Embryonic facial prominence (tissue), 1 donor: Measurements from ENCODE around the gene PTCH2.
"Not testable (repeated sequence)": the region's sequence is repeated elsewhere in the genome, so short reads cannot be mapped to it uniquely, and the experiment has no call there.

Source experiments
- DNase-seq: peaks from one replicate; pipeline ENCODE4 v3.0.0-alpha.2; 2016; ENCODE audit errors: extremely low spot score

Gene PTCH2

DNA sequence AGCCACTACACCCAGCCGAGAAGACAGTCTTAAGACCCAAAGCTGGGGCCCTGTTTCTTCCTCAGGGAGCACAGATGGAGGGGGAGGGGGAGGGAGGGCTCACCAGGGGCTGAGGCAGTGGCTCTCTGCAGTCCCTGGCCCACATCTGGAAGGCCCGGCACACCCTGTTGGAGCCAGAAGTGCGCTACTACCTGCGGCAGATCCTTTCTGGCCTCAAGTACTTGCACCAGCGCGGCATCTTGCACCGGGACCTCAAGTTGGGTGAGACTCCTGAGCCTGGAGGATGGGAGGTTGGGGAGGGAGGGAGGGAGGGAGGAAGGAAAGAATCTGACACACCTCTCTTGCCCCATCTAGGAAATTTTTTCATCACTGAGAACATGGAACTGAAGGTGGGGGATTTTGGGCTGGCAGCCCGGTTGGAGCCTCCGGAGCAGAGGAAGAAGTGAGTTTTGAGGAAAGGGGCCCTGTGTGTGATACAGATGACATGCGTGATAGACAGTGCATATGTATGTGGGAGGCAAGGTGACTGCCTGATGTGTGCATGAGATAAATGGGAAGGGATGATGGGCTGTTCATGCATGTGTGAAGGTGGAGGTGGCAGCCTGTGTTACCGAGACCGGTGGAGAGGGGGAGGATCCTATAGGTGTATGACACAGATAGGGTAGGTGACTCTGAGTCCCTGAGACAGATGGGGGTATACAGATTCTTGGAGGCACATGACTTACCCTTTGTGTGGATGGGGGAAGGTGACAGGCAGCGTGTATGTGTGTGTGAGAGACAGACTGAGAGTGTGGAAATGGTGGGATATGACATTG, 41.4 kb downstream of the PTCH2 start:
- DNase-seq = no peak

DNA sequence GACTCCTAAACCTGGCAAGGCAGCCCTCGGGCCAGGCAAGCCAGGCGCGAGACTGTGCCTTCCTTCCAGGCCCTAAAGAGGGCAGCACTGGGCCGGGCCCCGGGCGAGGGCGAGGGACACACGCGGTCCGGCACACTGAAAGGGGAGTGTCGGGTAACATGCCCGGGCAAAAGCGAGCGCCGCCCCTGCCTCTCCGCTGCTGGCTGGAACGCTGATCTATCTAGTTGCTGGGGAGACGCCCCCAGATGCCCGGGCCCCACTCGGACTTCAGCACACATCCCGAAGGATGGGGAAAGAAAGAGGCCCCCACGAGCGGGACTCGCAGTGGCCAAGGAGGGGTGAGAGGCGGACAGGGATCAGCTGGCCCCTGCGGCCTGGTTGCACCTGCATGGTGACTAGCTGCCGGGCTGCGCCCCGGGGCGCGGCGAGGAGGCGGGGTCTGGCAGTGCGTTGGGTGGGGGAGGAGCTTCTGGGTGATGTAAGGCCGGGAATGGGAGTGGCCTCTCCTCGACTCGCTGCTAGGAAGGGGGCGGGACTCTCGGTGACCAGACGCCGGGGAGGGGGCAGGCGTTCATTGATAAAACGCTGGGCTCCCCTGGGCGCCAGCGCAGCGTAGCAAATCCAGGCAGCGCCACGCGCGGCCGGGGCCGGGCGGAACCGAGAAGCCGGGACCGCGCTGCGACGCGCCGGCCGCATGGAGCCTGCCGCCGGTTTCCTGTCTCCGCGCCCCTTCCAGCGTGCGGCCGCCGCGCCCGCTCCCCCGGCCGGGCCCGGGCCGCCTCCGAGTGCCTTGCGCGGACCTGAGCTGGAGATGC, 43.1 kb downstream of the PTCH2 start, which contains the start of gene PLK3:
Gene PLK3, plus strand, starts transcription at position 608 of the 815 bp plus-strand sequence. Its CDS starts 87 bp downstream, at position 695.
- DNase-seq = peak; percentile 97

- no peak for DNase-seq
Measured at GRCh38 chr1:44798481-44799365, 44.3 kb downstream of the PTCH2 start.

- DNase-seq = not testable (repeated sequence)
Measured at GRCh38 chr1:44797886-44798285, 45.2 kb downstream of the PTCH2 start.

DNA sequence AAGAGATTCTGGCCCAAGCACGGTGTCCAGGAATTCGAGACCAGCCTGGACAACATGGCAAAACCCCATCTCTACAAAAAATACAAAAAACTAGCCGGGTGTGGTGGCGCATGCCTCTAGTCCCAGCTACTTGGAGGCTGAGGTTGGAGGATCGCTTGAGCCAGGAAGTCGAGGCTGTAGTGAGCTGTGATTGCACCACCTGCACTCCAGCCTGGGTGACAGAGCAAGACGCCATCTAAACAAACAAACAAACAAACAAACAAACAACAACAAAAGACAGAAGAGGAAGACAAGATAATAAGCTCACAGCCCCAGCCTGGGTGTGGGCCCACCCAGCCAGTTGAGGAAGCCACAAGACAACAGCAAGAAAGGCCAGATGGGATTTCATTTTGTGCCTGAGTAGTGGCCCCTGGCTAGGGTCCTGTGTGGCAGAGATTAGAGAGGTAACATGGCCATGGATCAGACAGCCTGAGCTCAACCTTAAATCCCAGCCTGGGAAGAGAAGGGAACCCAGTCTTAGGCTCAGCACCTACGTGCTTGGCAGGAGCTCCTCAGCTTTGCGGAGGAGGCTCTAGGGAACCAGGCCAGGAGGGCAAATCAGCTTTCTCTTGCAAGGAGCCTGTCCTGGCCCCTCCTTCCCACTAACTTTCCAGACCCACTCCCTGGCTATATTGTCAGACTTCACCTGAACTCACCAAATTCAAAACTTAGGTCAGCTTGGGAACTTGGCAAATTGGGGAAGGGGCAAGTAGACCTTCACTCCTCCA, 50.1 kb downstream of the PTCH2 start:
- no peak for DNase-seq

- no peak for DNase-seq
Measured at GRCh38 chr1:44790968-44791801, 51.9 kb downstream of the PTCH2 start.

DNA sequence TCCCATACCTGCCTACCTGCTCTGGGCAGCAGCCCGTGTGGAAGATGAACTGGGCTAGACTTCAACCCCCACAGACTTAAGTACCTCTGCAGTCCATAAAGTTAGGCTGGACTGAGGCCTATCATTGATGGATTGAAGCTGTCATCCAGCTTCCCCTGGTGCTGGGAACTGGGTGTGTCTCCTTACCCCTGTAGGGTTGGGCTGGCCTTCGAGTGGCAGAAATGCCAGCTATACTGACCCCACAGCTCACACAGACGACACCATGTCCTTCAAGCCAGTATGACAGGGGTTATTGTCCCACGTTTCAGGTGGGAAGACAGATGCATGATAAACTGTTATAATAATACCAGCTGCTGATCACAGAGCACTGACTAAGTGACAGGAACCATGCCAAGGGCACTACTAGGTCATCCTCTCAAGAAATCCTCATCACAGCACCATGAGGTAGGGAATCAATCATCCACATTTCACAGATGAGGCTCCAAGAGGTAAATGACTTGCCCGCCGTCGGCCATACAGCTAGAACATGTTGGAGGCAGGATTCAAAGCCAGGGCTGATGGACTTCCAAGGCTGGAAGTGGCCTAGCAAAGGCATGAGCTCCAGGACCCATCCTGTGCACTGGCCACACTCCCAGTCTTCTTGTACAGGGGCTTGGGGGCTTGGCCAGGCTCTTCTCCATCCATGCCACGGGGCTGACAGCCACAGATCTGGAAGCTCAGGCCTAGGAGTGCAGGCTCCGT, 54.8 kb downstream of the PTCH2 start, which contains the start of gene BEST4:
Gene BEST4, minus strand, starts transcription at position 51 of the 741 bp plus-strand sequence. CDS start 465 bp downstream, outside the sequence.
- no peak for DNase-seq

- no peak for DNase-seq
Measured at GRCh38 chr1:44787506-44787905, 55.5 kb downstream of the PTCH2 start.

DNA sequence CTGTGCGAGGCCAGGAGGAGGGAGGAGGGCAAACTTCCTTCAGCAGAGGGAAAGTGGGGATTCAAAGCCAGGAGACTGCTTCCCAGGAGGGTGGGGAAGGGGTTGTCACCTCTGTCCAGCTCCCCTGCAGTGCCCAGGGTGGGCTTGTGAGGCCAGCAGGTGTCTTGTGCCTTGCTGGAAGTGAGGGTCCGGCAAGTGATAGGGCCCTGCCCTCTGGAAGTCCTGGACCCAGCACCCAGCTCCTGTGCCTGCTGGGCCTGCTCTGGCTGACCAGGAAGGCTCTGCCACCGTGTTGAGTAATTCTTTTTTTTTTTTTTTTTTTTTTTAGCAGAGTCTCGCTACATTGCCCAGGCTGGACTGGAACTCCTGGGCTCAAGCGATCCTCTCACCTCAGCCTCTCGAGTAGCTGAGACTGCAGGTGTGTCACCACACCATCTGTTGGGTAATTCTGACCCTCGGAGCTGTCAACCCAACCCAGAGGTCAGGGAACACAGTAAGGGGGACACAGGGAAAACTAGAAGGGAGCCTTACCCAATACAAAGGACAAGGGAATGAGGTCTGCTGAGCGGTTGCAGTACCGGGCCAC, 56.1 kb downstream of the PTCH2 start:
- DNase-seq = no peak

- DNase-seq = no peak
Measured at GRCh38 chr1:44786138-44786840, 56.8 kb downstream of the PTCH2 start.

DNA sequence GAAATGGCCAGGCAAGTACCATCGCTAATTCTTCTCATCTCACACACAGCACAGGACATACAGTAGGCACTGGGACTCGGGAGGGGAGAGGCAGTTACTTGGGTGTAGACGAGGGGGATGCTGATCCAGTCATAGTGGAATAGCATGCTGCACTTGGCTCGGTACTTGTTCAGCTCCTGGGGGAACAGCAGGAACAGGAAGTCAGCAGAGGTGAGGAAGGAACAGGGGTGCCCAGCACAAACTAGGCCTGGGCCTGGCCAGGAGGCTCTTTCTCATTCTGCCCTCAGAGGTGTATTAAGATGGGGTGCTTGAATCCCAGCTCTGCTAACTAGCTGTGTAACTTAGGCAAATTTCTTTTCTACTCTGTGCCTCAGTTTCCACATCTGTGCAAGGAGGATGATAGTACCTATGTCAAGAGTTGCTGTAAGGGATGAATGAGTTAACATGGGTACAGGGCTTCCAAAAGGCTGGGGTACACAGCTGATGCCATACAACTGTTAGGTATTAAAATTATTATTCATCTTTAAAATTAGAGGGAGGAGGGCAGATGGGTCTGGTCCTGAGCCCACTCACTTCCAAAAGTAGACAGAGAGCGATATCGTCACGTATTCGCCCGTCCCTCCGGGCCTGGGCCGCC, 57.4 kb downstream of the PTCH2 start:
- no peak for DNase-seq

- DNase-seq = no peak
Measured at GRCh38 chr1:44785029-44785380, 58.0 kb downstream of the PTCH2 start.

DNA sequence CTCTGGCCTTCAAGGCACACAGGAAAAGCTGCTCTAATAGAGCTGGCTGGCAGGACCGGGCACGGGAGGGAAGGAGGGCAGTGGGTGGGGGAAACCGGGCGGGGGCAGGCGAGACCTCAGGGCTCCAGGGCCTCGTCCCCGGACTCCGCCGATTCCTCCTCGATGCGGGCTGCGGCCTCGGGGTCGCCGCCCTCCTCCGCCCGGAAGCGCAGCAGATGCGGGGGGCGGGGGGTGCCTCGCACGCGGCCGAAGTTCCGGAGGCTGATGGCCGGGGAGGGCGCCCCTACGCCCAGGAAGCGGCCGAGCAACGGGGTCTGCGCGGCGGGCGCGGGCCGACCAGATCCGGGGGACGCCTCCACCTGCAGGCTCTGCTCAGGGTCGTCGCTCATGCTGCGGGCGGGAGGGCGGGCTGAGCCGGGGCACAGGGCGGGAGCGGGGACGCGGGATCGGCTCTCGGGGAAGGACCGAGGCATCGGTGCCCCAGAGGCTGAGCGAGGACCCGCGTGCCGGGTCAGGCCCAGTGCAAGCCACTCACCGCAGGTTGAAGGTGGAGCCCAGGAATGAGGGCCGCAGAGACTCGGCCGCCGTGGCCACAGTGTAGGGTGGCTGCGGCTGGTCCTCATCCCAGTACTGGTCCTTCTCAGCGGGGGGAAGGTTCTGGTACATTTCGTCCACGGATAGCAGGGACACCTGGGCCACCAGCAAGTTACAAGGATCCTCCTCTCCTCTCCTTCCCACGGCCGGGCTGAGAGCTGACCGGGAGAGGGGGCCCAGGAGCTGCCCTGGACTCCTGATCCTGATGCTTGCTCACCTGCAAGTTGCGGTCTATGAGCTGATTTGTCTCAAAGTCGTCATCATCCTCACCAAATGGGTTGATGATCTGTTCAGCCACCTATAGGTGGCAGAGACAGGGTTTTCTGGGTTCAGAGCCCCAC, 58.7 kb downstream of the PTCH2 start:
- no peak for DNase-seq

GRCh38 chr1:44783697-44784093, 59.4 kb downstream of the PTCH2 start:
- no peak for DNase-seq

DNA sequence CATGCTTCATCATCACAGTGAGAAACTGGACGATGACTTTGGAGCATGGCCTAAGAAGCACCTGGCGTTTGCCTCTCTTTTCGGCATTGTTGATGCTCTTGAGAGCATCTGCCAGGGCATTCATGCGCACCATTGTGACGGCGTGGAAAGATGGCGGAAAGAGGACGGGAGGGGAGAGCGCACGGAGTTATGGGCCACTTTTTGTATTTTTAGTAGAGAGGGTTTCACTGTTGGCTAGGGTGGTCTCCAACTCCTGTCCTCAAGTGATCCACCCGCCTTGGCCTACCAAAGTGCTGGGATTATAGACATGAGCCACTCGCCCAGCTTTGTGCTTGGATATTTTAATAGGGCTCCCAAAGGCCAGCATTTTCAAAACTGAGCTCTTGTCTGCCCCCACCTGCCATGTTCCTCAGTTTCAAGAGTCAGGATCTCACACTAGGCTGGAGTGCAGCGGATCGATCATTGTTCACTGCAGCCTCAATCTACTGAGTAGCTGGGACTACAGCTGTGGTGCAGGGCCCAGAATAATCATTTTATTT, 62.4 kb downstream of the PTCH2 start:
- no peak for DNase-seq
